Body of pancreas (tissue), 4 donors: ENCODE data around the gene TBL1X.

Experiments
- POLR2A ChIP-seq, 3 donors: fragments of 450-650 bp; IDR thresholded peaks; one replicate each; pipeline ENCODE4 v1.6.1; 2016; ENCODE audit warnings: antibody characterized with exemption in 3 of 3, mild to moderate bottlenecking in 2 of 3
- TF ChIP-seq, protein P1 (sequence below), 7 experiments: fragments of 450-650 bp in 4 of 7; fragments of 200-600 bp in 3 of 7; sonication (generic) in 3 of 7; IDR thresholded peaks; one replicate each; pipeline ENCODE4 v1.5.1; 2016 to 2019; ENCODE audit warnings: antibody characterized with exemption in 7 of 7

DNA sequence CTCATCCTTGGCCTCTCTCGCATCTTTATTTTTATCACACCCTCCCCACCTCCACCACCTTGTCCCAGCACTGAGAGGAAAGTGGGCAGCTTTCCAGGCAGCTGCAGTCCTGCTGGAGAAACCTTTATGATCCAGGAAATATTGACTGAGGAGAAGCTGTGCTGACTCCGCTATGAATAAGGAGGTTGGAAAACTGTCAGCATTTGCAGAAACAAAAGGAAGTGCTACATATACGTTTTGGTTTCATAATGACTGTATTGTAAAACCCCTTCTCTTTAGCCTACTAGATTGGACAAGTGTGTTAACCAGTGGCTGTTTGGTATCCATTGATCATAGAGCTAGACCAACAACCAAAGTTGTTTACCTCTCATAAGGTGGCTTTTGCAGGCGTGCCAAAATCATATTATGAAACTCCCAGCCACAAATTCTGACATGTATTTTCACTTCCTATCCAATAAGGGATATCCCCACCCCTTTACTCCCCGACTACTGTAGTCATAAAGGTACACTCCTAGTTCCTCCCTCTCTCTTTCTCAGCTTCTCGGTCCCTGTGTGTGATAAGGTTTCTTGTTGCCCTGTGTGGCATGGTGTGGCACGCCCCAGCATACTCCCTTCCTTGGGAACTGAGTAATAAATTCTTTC lies 212.4 kb downstream of the TBL1X start:
- TF ChIP-seq, protein P1, sequence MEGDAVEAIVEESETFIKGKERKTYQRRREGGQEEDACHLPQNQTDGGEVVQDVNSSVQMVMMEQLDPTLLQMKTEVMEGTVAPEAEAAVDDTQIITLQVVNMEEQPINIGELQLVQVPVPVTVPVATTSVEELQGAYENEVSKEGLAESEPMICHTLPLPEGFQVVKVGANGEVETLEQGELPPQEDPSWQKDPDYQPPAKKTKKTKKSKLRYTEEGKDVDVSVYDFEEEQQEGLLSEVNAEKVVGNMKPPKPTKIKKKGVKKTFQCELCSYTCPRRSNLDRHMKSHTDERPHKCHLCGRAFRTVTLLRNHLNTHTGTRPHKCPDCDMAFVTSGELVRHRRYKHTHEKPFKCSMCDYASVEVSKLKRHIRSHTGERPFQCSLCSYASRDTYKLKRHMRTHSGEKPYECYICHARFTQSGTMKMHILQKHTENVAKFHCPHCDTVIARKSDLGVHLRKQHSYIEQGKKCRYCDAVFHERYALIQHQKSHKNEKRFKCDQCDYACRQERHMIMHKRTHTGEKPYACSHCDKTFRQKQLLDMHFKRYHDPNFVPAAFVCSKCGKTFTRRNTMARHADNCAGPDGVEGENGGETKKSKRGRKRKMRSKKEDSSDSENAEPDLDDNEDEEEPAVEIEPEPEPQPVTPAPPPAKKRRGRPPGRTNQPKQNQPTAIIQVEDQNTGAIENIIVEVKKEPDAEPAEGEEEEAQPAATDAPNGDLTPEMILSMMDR (IDR thresholded peaks at IDR 0.05) = no peak
- no peak for TF ChIP-seq POLR2A (IDR thresholded peaks at IDR 0.05)
